ENCODE measurements around the gene SUCO.

SUCO gene

DNA sequence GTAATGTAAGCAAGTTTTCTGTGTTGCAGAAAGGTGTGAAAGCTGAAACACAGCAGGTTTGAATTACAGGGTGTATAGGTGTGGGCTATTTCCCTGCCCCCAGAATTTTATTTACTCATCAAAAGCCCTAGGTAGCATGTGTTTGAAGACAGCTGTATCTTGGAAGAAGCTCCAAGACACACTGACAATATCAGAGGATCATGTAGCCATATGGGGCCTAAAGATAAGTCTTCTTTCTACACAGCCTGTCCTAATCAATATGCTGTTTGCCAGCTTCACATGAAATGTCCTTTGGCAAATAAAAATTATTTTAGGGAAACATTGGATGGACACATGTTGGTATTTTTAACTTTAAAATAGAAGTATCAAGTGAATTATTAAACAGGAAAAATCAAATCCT, 17.5 kb upstream of the SUCO start:
- DNase-seq (ENCODE audit: low read depth, low spot score) = no peak

DNA sequence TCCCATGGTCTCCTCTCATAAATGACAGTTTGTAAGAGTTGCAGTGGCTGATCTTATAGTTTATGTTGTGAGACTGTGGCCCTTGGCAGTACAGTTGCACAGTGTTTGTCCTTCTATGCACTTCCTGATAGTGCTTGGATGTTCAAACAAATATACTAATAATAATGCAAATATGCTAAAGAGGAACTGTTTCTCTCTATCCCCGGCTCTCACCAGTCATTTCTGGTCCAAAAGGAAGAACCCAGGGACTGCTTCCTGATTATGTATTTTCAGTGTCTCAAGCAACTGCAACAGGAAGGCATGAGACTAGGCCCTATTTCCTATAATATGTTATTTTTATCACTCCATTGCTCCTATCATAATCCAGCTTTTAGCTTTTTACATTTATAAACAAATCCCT, 17.0 kb upstream of the SUCO start:
- DNase-seq (ENCODE audit: low read depth, low spot score) = no peak

DNA sequence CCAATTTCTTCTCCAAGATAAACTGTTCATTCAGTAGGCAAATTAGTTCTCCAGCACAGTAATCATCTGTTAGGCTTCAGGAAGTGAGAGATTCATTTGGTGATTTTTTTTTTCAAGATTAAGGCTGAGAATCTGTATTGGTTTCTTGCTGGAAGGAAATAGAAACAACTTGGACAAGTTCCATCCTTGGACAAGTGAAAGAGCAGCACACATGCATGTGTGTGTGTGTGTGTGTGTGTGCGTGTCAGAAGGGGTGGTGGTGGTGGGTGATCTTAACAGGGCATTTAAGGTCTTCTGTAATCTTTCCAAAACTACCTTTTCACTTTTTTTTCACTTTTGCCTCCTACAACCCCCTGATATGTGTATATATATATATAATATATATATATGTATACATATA, 15.9 kb upstream of the SUCO start:
- no peak for DNase-seq (ENCODE audit: low read depth, low spot score)

DNA sequence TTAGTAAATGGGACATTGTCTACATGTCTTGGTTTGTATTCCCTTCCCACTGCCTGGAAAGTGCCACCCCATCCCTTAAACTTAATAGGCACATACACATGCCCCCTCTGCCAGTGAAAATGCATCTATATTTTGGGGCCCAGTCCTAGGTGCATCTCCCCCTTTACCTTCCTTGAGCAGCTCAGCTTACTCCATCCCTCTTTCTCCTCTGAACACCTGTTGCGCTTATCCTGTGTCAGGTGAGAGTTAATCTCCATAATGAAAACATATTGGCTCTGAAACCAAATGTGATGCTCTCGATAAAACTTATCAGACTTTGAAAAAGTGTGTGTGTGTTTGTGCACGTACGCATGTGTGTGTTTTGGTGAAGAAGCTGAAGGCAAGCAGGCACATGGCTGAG, 15.4 kb upstream of the SUCO start:
- DNase-seq (ENCODE audit: low read depth, low spot score) = no peak

DNA sequence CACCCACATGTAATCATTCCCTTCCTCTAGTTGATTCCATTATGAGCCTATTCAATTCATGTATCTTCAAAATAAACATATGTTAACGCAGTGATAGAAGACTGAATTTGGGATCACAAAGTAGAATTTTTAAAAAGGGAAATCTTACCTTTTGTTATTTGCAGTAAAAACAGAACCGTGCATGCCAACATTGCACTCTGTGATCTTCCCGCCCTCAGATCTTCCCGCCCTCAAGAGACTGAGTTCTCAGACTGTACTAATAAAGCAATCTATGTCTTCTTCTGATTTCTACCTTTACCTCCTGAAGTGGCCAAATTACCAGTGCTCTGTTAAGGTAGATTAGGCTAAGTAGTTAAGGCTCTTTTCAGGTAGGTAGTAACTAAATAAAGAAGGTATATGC, 3.6 kb upstream of the SUCO start:
- no peak for DNase-seq (ENCODE audit: low read depth, low spot score)

DNA sequence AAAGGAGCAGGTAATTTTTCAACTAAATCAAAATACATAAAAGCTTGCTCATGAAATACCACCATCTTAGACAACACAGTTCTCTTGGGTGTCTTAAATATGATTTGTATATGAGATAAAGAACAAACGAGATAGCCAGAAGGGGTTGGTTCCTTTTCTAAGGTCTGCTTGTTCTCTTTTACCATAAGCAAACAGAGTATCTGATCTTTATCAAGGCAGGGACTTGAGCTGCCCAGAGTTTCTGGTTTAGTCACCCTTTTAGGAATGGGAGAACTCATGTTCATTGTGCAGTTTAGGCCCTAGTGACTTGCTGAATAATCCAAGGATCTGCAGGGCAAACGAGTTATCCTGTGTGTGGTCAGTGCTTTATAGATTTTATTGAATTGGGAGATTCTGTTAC, 3.0 kb upstream of the SUCO start:
- DNase-seq (ENCODE audit: low read depth, low spot score) = no peak

DNA sequence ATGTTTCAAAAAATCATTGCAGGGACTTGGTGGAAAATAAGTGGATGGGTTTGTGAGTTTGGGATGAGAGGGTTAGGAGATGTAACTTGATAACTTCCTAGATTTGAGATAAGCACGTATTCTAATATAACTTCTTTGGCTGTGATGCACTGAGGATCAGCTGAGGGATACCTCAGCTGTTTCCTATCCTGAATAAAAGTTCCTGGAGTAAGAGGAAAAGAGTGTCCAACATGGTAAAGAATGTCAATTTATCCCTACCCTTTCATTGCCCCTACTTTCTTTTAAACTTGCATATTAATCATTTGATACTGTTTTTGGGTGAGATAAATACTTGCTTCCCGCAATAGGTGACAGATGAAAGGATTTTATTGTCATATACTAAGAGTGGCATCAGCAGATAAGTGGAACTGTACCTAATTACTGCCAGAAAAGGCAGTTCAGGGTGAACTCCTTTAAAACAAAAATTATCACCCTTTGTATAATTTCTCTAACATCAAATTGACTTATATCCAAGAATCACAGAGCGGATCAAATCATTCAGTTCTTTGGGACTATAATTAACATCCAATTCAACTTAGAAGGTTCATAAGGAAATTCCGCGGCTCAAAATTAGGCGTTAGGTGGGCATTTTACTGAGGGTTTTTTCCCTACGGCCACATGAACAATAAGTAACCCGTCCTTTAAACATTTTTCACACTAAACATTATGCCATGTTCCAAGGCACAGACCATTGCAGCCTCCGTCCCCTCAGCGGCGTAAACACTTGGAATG, 1.4 kb upstream of the SUCO start:
- DNase-seq (ENCODE audit: low read depth, low spot score) = no peak

DNA sequence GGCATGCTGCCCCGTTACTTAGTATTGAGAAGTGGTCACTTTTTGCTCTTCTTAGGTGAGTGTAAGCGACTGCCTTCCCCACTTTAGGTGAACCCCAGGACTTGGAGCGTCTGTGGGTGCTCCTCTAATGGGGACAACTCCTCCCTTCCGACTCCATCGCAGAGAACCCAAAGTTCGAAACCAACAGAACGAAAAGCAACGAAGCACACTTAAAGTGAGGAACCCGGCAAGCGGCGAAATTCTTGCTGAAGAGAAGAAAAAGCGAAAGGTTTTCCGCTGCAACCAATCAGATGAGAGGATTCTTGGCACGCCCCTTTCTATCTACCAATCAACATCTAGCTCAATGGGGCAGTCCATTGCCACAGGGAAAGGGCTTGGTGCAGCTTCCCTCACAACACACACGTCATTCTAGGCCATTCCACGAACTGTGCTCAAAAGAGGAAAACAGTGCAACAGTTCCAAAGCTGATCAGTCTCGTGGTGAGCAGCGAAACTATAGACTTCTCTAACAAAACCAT, 709 bp upstream of the SUCO start:
- peak; percentile 88 for DNase-seq (ENCODE audit: low read depth, low spot score)

DNA sequence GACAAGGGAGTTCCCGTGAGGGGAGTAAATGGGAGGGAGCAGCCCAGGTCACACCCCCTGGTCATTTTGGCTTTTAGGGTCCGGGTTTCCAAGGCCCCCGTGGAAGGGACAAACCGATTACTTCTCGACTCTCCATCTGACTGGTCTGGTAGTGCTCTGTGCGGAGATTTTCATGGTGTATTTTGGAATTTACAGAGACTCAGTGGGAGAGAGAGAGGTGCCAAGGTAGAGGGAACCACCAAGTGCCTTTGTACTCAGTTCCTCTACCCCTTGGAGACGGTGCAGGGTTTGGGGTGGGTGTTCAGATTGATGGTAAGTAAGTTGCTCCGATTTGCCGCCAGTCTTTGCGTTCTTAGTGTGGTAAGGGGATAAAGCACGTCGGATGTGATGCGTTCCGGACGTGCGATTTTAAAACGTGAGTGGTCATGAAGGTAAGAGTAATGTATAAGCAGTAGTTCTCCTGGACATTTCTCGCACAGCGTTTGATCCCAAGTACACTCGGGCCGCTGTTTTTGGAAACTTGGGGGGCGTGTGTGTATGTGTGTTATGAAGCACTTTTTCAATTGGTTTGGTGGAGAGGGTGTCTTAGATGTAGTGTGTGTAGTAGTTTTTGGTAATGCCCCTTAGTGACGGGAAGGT, 682 bp downstream of the SUCO start:
- no peak for DNase-seq (ENCODE audit: low read depth, low spot score)

DNA sequence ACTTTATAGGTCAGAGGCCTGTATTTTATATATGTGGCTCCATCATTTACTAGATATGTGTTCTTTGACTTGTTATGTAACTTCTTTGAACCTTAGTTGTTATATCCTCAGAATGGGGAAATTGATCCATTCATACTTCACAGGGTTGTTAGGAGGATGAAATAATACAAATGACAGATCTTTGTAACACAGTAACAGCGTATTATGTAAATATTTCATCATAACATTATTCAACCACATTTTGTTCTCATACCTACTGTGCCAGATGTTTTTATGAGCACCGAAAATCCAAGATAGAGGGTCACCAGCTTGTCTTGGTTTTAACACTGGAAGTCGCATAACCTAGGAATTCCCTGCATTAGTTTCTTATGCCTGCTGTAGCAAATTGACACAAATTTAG, 3.3 kb downstream of the SUCO start:
- DNase-seq (ENCODE audit: low read depth, low spot score) = no peak

DNA sequence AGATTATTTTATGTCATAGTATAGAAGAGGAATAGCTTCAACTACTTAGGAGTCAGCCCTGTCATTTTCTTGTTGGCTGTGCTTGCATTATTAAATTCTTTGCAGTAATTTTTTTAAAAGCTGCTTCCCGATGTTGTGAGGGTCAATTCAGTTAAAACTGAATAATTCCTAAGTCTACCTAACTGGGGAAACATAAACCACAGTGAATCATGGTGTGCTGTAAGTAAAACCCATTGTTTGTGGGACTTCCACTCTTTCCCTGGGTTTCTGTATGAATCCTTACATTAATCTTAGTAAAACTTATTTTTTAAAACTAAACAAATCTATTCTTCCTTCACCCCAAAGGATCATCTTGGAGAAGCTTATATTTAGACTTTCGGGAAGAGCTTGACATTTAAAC, 4.4 kb downstream of the SUCO start:
- DNase-seq (ENCODE audit: low read depth, low spot score) = no peak

DNA sequence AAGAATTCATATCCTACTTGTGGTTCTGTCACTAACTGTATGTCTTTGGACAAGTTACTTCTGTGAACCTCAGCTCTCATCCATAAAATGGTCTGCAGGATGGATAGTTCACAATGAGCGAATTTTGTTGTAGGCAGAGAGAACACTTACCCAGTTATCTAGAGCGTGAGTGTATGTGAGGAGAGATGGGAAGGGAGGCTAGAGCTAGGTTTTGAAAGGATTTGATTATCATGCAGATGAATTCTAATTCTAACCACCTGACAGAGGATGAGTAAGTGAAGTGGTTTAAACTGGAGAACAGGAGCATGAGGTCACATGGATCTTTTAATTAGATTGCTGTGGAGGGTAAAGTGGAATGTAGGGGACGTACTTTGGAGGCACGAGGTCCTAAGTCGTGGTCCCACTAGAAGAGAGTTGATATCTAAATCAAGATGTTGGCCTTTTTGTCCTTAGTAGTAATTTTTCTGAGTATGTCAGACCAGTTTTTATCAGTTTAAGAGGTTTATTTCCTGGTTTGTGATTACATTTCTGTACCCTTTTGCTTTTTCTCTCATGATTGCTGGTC, 5.0 kb downstream of the SUCO start:
- peak; percentile 86 for DNase-seq (ENCODE audit: low read depth, low spot score)

DNA sequence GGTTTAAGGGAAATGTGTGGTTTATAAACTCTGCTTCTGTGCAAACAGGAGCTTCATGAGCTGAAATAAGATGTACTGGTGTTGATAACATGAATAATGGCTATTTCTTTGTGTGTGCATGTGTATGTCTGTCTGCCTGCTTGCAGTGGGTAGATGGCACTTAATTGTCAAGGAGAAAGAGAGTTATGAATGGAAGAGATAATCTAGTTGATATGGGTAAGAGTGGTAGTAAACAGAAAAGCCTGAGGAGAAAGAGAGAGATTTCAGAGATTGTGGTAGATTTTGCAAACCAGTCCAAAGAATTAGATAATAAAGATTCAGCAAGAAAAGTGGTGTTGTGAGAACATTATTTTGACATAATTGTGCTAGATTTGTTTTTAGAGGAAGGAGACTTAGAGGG, 7.7 kb downstream of the SUCO start:
- DNase-seq (ENCODE audit: low read depth, low spot score) = no peak

DNA sequence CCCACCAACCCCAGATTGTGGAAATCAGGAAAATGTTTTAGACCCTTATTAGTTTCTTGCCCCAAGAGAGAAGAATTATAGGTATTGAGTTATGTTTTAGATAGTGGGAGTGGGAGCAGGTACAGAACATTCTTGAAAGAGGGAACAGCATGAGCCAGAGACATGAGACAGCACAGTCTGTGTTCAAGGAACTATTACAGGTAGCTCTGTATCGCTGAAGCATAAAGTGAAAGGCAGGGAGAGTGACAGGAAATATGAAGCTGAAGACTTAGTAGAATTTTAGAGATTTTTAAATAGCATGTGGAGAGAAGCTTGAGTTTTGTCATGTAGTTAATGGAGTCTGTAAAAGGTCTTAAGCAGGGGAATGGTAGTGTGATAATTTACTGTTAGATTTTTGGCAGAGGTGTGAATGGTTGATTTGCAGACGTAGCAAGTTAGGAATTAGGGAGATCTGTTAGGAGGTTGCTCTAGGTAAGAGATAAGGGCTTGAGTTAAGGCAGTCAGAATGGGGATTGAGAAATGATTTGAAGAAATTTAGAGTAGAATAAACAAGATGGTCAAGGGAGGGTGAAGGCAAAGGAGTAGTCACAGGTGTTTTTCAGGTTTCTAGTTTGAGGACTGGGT, 11.6 kb downstream of the SUCO start:
- DNase-seq (ENCODE audit: low read depth, low spot score) = no peak

DNA sequence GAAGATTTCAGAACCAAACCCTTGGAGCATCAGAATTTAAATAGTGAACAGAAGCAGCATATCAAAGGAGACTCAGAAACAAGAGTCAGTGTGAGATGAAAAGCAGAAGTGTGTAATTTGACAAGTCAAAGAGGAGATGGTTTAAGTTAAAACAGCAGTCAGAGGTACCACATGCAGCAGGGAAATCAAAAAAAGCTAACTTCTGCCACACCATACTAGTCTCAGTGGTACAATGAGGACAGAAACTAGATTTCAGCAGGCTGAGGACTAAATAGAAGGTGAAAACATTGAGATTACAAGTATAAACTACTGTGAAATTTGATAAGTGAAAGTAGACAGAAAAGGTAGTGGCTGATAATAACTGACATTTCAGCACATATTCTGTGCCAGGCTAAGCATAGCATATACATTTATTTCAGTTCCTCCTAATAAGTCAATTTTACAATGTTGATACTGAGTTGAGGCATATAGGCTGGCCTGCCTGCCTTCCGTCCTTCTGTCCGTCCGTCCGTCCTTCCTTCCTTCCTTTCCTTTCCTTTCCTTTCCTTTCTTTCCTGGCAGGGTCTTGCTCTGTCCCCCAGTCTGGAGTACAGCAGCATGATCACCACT, 12.6 kb downstream of the SUCO start:
- DNase-seq (ENCODE audit: low read depth, low spot score) = no peak

DNA sequence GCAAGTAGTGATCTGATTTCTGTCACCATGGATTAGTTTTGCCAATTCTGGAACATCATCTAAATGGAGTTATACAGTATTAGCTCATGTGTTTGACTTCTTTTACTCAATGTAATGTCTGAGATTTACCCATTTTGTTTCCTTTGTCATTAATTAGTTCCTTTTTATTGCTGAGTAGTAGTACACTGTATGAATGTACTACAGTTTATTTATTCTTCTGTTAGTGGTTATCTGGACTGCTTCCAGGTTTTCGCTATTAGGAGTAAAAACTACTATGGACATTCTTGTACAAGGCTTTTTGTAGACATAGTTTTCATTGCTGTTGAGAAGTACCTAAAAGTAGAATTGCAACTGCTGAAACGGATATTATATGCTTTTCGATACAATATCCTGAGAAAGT, 14.1 kb downstream of the SUCO start:
- DNase-seq (ENCODE audit: low read depth, low spot score) = no peak

DNA sequence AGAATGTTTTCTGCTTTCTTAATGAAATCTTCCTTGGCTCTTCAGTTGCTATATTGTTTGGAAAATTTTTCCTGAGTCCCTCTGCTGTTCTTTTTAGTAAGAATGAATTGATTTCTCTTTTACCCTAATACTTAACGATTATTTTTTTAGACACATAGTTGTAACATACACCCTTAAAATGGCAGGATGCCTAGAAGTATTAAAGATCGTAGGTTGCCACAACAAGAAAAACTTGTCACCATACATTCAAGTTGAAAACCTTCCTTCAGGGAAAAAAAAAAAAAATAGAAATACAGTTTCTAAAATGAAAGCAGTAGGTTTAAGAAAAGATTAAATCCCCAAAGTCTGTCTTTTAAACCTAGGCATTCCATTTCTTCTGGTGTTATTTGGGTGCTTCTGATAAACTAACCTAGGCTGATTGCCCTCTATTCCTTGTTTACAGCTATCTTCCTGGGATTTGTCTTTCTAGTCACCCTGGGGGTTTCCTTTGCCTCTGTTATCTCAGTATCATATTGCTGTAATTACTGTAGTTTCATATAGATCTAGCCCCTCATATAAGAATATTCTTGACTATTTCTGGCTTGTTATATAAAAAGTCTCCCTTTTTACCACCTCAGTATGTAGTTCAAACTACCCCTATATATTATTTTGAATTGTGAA, 16.8 kb downstream of the SUCO start:
- no peak for DNase-seq (ENCODE audit: low read depth, low spot score)

DNA sequence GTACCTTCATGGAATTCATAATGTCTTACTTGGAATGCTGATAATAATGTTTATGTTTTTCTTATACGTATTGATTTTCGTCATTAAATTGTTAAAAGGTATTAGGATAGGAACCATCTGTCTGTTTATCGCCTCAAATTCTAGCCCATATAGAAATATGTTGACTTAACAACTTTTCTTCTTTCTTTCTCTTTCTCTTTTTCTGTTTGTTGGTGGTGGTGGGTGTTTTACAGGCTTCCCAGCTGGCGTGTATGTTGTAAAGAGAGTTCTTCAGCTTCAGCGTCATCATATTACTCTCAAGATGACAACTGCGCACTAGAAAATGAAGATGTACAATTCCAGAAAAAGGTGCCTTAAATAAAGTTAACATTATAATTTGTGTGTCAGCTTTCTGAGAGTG, 18.3 kb downstream of the SUCO start:
- DNase-seq (ENCODE audit: low read depth, low spot score) = no peak

DNA sequence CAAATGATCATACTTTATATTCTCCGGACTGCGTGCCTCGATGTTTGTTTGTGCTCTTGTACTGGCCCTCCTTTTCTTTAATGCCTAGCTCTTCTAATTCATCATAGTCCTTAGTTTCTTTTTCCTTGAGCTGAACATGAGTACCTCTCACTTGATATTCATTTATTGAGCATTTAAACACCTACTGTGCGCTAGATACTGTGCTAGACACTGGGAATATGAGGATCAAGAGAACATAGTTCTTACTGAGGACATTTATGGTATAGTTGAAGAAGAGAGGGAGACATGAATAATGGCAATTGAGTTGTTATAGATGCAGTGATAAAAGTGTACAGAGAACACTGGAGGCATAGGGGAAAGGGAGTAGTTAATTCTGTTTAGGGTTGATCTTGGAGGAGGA, 22.0 kb downstream of the SUCO start:
- no peak for DNase-seq (ENCODE audit: low read depth, low spot score)

DNA sequence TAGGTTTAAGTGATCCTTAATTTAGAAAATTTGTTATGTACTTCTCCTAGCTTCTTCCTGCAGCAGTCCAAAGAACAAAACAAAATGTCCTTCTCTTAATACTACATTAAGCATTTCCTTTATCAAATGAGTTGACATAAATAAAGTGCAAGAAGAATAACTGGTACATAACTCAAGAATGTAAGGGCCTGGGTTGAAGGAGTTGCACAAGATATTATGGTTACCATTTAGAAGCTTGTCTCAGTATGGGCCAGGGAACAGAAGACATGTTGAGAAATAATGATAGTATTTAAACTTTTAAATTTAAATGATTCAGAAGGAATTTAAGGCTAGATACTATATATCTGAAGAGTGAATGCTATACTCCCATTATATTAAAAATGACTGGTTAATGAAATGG, 23.5 kb downstream of the SUCO start:
- no peak for DNase-seq (ENCODE audit: low read depth, low spot score)

DNA sequence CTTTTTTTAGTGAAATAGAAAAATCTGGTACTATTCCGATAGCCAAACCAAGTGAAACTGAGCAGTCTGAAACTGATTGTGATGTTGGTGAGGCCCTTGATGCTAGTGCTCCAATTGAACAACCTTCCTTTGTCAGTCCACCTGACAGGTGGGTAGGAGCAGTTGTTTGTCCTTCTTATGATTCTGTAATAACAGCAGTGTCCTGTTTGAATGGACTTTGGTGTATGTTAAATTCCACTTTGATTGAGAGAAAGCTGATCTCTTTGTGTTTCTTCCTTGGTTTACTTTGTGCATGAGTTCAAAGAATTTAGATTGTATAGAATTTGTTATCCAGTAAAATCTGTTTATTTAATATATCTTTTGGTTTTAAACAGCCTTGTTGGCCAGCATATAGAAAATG, 24.3 kb downstream of the SUCO start:
- no peak for DNase-seq (ENCODE audit: low read depth, low spot score)

All from iPS DF 19.7 (cell line).